GM13976 (cell line): ENCODE data around the gene TP53BP2.

Experiments used
- DNase-seq: peaks from one replicate; pipeline ENCODE4 v3.0.0; 2012; ENCODE audit warnings: low spot score
- CTCF ChIP-seq: IDR thresholded peaks from 2 replicates; pipeline ENCODE4 v1.5.1; 2012; ENCODE audit warnings: borderline replicate concordance, mild to moderate bottlenecking; ENCODE audit not compliant: insufficient read depth; ENCODE audit errors: extremely low read depth, missing control alignments, control extremely low read depth
- in situ Hi-C: fragments of 300-500 bp; cut with MboI; formaldehyde crosslinking; loops from one replicate; pipeline ENCODE4 v1.12.0; 2022; ENCODE audit warnings: low sequenced_read_pairs, mixed read lengths, inconsistent platforms; ENCODE audit not compliant: unreplicated experiment

The TP53BP2 gene

GRCh38 chr1:223861904-223862303 lies 16.2 kb upstream of the TP53BP2 start:
- no peak for TF ChIP-seq CTCF
- in situ Hi-C loops, result no loop called here
- DNase-seq, result no peak

DNA sequence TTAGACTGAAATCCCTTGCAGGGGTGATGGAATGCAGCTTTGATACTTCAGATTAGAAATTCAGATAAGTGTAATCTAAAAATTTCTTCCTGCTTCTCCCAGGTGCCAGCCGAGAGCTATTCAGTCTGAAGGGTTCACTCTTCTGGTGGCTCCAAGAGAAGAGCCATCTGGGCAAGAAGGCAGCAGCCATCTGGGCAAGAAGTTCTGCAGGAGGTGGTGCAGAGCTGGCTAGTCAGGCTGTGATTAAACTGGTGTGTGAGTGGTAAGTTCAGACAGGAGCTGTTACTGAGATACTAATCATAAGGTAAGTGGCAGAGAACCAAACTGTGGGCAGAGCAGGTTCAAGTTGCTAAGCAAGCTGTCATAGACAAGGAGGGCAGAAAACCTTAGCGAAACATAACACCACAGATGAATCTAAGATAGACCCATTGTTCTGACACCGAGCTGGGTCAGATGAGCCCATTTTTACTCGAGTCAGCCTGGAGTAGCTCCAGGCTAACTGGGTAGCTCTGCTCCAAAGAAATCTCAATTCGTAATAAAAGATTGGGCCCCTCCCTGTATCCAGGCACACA lies 14.4 kb upstream of the TP53BP2 start:
- DNase-seq, result no peak
- in situ Hi-C loops, result no loop called here
- TF ChIP-seq CTCF, result no peak

DNA sequence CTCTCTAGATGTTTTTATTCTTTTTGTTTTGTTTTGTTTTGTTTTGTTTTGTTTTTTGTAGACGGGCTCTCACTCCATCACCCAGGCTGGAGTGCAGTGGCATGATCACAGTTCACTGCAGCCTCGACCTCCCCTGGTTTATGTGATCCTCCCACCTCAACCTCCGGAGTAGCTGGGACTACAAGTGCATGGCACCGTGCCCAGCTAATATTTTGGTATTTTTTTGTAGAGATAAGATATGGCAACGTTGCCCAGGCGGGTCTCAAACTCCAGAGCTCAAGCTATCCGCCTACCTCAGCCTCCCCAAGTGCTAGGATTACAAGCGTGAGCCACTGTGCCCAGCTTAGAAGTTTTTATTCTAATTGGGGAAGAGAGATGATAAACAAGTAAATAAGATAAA lies 13.3 kb upstream of the TP53BP2 start:
- DNase-seq, result no peak
- in situ Hi-C loops, result no loop called here
- no peak for TF ChIP-seq CTCF

- TF ChIP-seq CTCF, result no peak
- no peak for DNase-seq
- in situ Hi-C loops, result no loop called here
Measured at GRCh38 chr1:223856386-223856785, 10.6 kb upstream of the TP53BP2 start.

DNA sequence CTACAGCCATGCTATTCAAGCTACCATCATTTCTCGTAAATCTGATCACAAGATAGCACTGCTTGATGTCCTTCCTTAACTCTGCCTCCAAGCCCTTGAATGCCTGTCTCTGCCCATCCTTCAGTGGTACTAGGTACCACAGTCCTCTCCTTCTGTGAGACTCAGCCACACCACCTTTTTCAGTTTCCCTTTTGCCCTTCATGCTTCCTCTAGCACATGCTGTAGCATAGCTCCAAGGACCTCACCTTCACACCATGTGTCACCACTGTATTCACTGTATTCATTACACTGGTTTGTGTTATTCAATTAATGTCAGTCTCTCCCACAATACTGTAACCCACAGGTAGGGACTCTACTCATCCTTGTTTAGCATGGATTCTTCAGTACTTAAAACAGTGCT lies 8.0 kb upstream of the TP53BP2 start:
- DNase-seq, result no peak
- in situ Hi-C loops, result no loop called here
- TF ChIP-seq CTCF, result no peak

GRCh38 chr1:223853275-223853674 lies 7.5 kb upstream of the TP53BP2 start:
- no peak for TF ChIP-seq CTCF
- in situ Hi-C loops, result no loop called here
- no peak for DNase-seq

DNA sequence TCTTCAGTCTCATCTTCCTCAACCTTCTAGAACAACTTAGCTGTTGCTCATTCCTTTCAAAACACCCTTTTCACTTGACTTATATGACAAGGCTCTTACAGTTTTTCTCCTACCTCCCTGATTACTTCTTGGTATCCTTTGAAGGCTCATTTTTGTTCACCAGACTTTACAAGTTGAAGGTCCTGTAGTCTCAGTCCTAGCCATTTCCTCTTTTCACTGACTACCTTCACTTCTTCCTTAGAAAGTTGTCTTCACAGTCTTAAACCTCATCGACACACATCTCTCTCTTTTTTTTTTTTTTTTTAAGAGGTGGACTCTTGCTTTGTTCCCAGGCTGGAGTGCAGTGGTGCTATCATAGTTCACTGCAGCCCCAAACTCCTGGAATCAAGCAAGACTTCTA lies 6.6 kb upstream of the TP53BP2 start:
- no peak for DNase-seq
- TF ChIP-seq CTCF, result no peak
- in situ Hi-C loops, result no loop called here
